ENCODE results near the gene CIDEC. TPM values are rescaled to one million over a fixed set of nuclear protein-coding genes. Genes with fewer than 3 reads are reported as not detected.
A peak's percentile ranks its signal among the peaks of the same experiment; 100 is the strongest.

The CIDEC gene
- total and polyA plus RNA-seq, 2 of the 13 experiments (the other 11 are each of a cell fraction or from before 2014, with no cell fraction given), result 2.5 to 10.4 TPM

DNA sequence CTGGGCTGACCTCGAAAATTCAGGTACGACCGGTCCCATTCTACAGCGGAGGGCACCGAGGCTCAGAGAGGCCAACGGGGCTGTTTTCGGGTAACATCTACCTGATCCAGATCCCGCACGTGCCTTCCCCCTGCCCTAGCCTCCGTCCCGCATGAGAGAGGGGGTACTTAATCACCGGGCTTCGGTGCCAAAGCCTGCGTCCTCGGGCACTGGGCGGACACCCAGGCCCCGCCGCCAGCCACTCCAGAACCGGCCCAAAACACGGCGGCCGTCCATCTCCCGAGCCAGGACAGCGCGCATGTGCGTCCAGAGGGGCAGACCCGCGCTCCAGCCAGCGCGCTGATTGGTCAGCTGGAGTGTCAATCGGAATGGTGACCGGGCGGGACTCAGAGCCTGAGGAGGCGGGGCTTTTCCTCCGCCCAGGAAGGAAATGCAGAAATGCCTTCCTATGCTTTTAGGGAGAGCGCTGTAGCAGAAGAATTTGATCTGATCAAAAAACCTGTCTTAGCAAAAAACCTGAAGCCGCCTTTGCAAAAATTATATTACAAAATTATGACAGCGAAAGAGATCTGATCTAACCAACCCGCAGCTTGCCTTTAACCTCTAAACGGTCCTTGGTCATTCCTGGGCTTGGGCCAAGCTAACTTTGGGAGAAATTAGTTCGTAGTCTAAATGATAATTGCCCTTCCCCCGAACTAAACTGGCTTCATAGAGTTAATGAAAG is 36.2 kb downstream of the CIDEC start, which contains the start of gene RPUSD3 (continued):
- TF ChIP-seq, protein P1, sequence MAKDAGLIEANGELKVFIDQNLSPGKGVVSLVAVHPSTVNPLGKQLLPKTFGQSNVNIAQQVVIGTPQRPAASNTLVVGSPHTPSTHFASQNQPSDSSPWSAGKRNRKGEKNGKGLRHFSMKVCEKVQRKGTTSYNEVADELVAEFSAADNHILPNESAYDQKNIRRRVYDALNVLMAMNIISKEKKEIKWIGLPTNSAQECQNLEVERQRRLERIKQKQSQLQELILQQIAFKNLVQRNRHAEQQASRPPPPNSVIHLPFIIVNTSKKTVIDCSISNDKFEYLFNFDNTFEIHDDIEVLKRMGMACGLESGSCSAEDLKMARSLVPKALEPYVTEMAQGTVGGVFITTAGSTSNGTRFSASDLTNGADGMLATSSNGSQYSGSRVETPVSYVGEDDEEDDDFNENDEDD (CRISPR knock-in tag; IDR thresholded peaks at IDR 0.05; ENCODE audit: borderline replicate concordance), result peak; percentile 59; the same call in 1 of the 2 replicates
- peak; percentile 97 for TF ChIP-seq NFYC (CRISPR knock-in tag; IDR thresholded peaks at IDR 0.05)
- TF ChIP-seq ZNF576 (CRISPR knock-in tag; IDR thresholded peaks at IDR 0.05), result 0 out of 2 replicates have a peak, but pooled peaks have one; percentile 31
- no peak for TF ChIP-seq MAZ (IDR thresholded peaks at IDR 0.05; ENCODE audit: borderline replicate concordance, low read depth, low read length)
- TF ChIP-seq MAZ (CRISPR knock-in tag; IDR thresholded peaks at IDR 0.05; ENCODE audit: low read depth), result 0 out of 2 replicates have a peak, but pooled peaks have one; percentile 35
- TF ChIP-seq, protein P2, sequence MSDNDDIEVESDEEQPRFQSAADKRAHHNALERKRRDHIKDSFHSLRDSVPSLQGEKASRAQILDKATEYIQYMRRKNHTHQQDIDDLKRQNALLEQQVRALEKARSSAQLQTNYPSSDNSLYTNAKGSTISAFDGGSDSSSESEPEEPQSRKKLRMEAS (IDR thresholded peaks at IDR 0.05), result peak; percentile 76
- no peak for TF ChIP-seq ZNF670 (CRISPR knock-in tag; IDR thresholded peaks at IDR 0.05; ENCODE audit: borderline replicate concordance)
- peak; percentile 53; the same call in 1 of the 2 replicates for TF ChIP-seq ZNF350 (CRISPR knock-in tag; IDR thresholded peaks at IDR 0.05; ENCODE audit: borderline replicate concordance, low read depth)
- TF ChIP-seq TMF1 (CRISPR knock-in tag; IDR thresholded peaks at IDR 0.05; ENCODE audit: low read depth), result peak; percentile 50; the same call in 1 of the 2 replicates
- TF ChIP-seq JUNB (CRISPR knock-in tag; IDR thresholded peaks at IDR 0.05; ENCODE audit: borderline replicate concordance), result no peak
- TF ChIP-seq RARA (CRISPR knock-in tag; IDR thresholded peaks at IDR 0.05), result no peak
- peak; percentile 90 for TF ChIP-seq MED8 (CRISPR knock-in tag; IDR thresholded peaks at IDR 0.05; ENCODE audit: insufficient replicate concordance)
- TF ChIP-seq NR3C1 (CRISPR knock-in tag; IDR thresholded peaks at IDR 0.05), result no peak
- TF ChIP-seq ZNF44 (CRISPR knock-in tag; IDR thresholded peaks at IDR 0.05), result peak; percentile 65; the same call in 1 of the 2 replicates
- TF ChIP-seq ZFP36 (IDR thresholded peaks at IDR 0.05; ENCODE audit: borderline replicate concordance, low read depth, low read length, partially characterized antibody), result no peak
- TF ChIP-seq, protein P3, sequence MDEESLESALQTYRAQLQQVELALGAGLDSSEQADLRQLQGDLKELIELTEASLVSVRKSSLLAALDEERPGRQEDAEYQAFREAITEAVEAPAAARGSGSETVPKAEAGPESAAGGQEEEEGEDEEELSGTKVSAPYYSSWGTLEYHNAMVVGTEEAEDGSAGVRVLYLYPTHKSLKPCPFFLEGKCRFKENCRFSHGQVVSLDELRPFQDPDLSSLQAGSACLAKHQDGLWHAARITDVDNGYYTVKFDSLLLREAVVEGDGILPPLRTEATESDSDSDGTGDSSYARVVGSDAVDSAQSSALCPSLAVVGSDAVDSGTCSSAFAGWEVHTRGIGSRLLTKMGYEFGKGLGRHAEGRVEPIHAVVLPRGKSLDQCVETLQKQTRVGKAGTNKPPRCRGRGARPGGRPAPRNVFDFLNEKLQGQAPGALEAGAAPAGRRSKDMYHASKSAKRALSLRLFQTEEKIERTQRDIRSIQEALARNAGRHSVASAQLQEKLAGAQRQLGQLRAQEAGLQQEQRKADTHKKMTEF (CRISPR knock-in tag; IDR thresholded peaks at IDR 0.05), result peak; percentile 54; the same call in 1 of the 2 replicates
- TF ChIP-seq DPF2 (CRISPR knock-in tag; IDR thresholded peaks at IDR 0.05; ENCODE audit: borderline replicate concordance, low read depth), result no peak
- TF ChIP-seq FOXM1 (CRISPR knock-in tag; IDR thresholded peaks at IDR 0.05), result no peak
- peak; percentile 52 for TF ChIP-seq HNF1B (CRISPR knock-in tag; IDR thresholded peaks at IDR 0.05)
- peak; percentile 44; the same call in 1 of the 2 replicates for TF ChIP-seq BHLHE40 (IDR thresholded peaks at IDR 0.05; ENCODE audit: low read length)
- TF ChIP-seq MED1 (CRISPR knock-in tag; IDR thresholded peaks at IDR 0.05), result peak; percentile 47; the same call in 1 of the 2 replicates
- TF ChIP-seq KLF9 (CRISPR knock-in tag; IDR thresholded peaks at IDR 0.05; ENCODE audit: low read depth), result no peak
- peak; percentile 56; the same call in 1 of the 2 replicates for TF ChIP-seq MEF2D (CRISPR knock-in tag; IDR thresholded peaks at IDR 0.05)
- TF ChIP-seq TEAD3 (CRISPR knock-in tag; optimal IDR thresholded peaks at IDR 0.05; ENCODE audit: borderline replicate concordance), result peak; percentile 20
- no peak for TF ChIP-seq ZNF740 (CRISPR knock-in tag; IDR thresholded peaks at IDR 0.05)

All from HepG2 (cell line).